HepG2 (cell line): ENCODE measurements around the gene ZNF384. TPM values are rescaled to one million over a fixed set of nuclear protein-coding genes. Genes with fewer than 3 reads are reported as not detected.

ENCODE experiments used
- AHR ChIP-seq: IDR thresholded peaks from 2 replicates; pipeline ENCODE4 v1.6.1; 2018; ENCODE audit warnings: missing genetic modification reagents, missing compliant biosample characterization
- CEBPB ChIP-seq: IDR thresholded peaks from 2 replicates; pipeline ENCODE4 v1.6.1; 2011; ENCODE audit warnings: low read depth, low read length, improper control_type of control experiment, borderline replicate concordance
- GATA4 ChIP-seq: sonication (generic); IDR thresholded peaks from 2 replicates; pipeline ENCODE4 v1.6.1; 2016; ENCODE audit warnings: antibody characterized with exemption, low read depth, borderline replicate concordance
- HOXA5 ChIP-seq: sonication (generic); formaldehyde crosslinking; IDR thresholded peaks from 2 replicates; pipeline ENCODE4 v1.4.0; 2020; ENCODE audit warnings: missing genetic modification reagents
- NFKB2 ChIP-seq: sonication (generic); formaldehyde crosslinking; IDR thresholded peaks from 2 replicates; pipeline ENCODE4 v1.4.0; 2020; ENCODE audit warnings: missing genetic modification reagents, borderline replicate concordance
- SIX1 ChIP-seq: sonication (generic); formaldehyde crosslinking; IDR thresholded peaks from 2 replicates; pipeline ENCODE4 v1.4.0; 2020; ENCODE audit warnings: missing genetic modification reagents, borderline replicate concordance
- STAG1 ChIP-seq: sonication (generic); formaldehyde crosslinking; IDR thresholded peaks from 2 replicates; pipeline ENCODE4 v1.4.0; 2020; ENCODE audit warnings: missing genetic modification reagents
- ZNF124 ChIP-seq: sonication (generic); formaldehyde crosslinking; IDR thresholded peaks from 2 replicates; pipeline ENCODE4 v1.4.0; 2020; ENCODE audit warnings: missing genetic modification reagents
- ZNF337 ChIP-seq: sonication (generic); formaldehyde crosslinking; IDR thresholded peaks from 2 replicates; pipeline ENCODE4 v1.5.1; 2020; ENCODE audit warnings: missing genetic modification reagents, low read depth, mild to moderate bottlenecking, borderline replicate concordance
- ZNF768 ChIP-seq: sonication (generic); formaldehyde crosslinking; IDR thresholded peaks from 2 replicates; pipeline ENCODE4 v1.4.0; 2020; ENCODE audit warnings: missing genetic modification reagents
- ZSCAN20 ChIP-seq: sonication (generic); formaldehyde crosslinking; IDR thresholded peaks from 2 replicates; pipeline ENCODE4 v1.4.0; 2020; ENCODE audit warnings: missing genetic modification reagents, mild to moderate bottlenecking, borderline replicate concordance
- polyA plus RNA-seq, 8 experiments: library from polyadenylated mRNA; depleted of rRNA in 3 of 8; stranded (reverse) in 7 of 8; unstranded in 1 of 8; fragments of >200 nt; fragmentation: Illumina TruSeq in 4 of 8; extraction: Trizol in 4 of 8; gene quantifications; 2 replicates each; pipeline versions ENCODE4 v1.2.1 to v1.2.3, GENCODE V29; 2011 to 2016; ENCODE audit warnings: low read depth in 4 of 8, missing spikeins in 1 of 8, mixed read lengths in 1 of 8; ENCODE audit not compliant: insufficient read depth in 1 of 8
- total RNA-seq, 5 experiments: library from RNA; depleted of rRNA; stranded (reverse); fragments of >200 nt; fragmentation: Illumina TruSeq; extraction: Trizol; gene quantifications; 2 replicates each; pipeline ENCODE4 v1.2.3, GENCODE V29; 2016; ENCODE audit warnings: low read depth in 1 of 5
- TF ChIP-seq, protein P1 (sequence below): sonication (generic); formaldehyde crosslinking; conservative IDR thresholded peaks from 2 replicates; pipeline ENCODE4 v1.8.1; 2023; ENCODE audit warnings: missing genetic modification reagents
- TF ChIP-seq, protein P2 (sequence below): sonication (generic); formaldehyde crosslinking; IDR thresholded peaks from 2 replicates; pipeline ENCODE4 v1.5.0; 2020; ENCODE audit warnings: mild to moderate bottlenecking, missing genetic modification reagents, moderate library complexity
- TF ChIP-seq, protein P3 (sequence below): sonication (generic); formaldehyde crosslinking; IDR thresholded peaks from 2 replicates; pipeline ENCODE4; 2020; ENCODE audit warnings: missing genetic modification reagents, mild to moderate bottlenecking, borderline replicate concordance
- TF ChIP-seq, protein P4 (sequence below): sonication (generic); formaldehyde crosslinking; IDR thresholded peaks from 2 replicates; pipeline ENCODE4 v1.4.0; 2020; ENCODE audit warnings: mild to moderate bottlenecking, missing genetic modification reagents, borderline replicate concordance
- TF ChIP-seq, protein P5 (sequence below): sonication (generic); formaldehyde crosslinking; IDR thresholded peaks from 2 replicates; pipeline ENCODE4 v1.4.0; 2020; ENCODE audit warnings: missing genetic modification reagents, mild to moderate bottlenecking, borderline replicate concordance

Gene ZNF384
- total and polyA plus RNA-seq, 2 of the 13 experiments (the other 11 are each of a cell fraction or from before 2014, with no cell fraction given), result 23.6 to 55.3 TPM

DNA sequence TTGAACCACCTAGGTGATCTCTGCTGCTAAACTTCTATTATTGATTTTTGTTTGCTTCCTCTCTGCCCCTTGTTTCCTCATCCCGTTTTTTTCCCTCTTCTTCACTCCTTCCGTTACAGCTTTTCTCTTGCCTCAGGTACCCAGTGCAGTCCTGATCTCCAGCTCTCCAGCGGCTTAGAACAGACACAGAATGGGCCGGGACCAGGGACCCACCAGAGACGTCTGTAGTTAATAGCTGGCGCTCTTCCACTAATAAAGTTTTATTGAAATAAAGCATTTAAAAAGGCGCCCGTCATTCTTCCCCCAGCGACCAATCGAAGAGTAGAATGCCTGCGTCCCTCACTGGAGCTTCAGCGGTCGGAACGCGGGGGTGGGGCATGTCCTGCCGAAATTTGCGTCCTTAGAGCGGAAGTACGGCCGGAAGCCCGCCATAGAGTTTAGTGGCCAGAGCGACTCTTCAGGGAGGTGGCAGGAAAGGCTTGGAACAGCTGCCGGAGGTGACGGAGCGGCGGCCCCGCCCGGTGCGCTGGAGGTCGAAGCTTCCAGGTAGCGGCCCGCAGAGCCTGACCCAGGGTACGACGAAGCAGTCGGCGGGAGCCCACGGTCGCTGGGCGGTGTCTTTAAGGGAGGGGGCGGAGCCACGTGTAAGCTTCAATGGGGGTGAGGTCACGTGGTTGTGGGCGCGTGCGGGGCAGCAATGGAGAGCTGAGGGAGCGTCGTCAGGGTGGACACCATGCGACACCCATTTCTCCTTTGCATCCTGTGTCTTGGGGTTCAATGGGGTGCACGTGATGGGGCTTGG is 34.6 kb upstream of the ZNF384 start, which contains the start of gene COPS7A (continued):
- TF ChIP-seq, protein P1, sequence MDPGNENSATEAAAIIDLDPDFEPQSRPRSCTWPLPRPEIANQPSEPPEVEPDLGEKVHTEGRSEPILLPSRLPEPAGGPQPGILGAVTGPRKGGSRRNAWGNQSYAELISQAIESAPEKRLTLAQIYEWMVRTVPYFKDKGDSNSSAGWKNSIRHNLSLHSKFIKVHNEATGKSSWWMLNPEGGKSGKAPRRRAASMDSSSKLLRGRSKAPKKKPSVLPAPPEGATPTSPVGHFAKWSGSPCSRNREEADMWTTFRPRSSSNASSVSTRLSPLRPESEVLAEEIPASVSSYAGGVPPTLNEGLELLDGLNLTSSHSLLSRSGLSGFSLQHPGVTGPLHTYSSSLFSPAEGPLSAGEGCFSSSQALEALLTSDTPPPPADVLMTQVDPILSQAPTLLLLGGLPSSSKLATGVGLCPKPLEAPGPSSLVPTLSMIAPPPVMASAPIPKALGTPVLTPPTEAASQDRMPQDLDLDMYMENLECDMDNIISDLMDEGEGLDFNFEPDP (CRISPR knock-in tag), result no peak
- 0 out of 2 replicates have a peak, but pooled peaks have one; percentile 19 for TF ChIP-seq SIX1 (CRISPR knock-in tag)
- TF ChIP-seq HOXA5 (CRISPR knock-in tag), result peak; percentile 88; the same call in 1 of the 2 replicates
- TF ChIP-seq STAG1 (CRISPR knock-in tag), result no peak
- TF ChIP-seq, protein P2, sequence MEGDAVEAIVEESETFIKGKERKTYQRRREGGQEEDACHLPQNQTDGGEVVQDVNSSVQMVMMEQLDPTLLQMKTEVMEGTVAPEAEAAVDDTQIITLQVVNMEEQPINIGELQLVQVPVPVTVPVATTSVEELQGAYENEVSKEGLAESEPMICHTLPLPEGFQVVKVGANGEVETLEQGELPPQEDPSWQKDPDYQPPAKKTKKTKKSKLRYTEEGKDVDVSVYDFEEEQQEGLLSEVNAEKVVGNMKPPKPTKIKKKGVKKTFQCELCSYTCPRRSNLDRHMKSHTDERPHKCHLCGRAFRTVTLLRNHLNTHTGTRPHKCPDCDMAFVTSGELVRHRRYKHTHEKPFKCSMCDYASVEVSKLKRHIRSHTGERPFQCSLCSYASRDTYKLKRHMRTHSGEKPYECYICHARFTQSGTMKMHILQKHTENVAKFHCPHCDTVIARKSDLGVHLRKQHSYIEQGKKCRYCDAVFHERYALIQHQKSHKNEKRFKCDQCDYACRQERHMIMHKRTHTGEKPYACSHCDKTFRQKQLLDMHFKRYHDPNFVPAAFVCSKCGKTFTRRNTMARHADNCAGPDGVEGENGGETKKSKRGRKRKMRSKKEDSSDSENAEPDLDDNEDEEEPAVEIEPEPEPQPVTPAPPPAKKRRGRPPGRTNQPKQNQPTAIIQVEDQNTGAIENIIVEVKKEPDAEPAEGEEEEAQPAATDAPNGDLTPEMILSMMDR (CRISPR knock-in tag), result peak; percentile 66
- TF ChIP-seq, protein P3, sequence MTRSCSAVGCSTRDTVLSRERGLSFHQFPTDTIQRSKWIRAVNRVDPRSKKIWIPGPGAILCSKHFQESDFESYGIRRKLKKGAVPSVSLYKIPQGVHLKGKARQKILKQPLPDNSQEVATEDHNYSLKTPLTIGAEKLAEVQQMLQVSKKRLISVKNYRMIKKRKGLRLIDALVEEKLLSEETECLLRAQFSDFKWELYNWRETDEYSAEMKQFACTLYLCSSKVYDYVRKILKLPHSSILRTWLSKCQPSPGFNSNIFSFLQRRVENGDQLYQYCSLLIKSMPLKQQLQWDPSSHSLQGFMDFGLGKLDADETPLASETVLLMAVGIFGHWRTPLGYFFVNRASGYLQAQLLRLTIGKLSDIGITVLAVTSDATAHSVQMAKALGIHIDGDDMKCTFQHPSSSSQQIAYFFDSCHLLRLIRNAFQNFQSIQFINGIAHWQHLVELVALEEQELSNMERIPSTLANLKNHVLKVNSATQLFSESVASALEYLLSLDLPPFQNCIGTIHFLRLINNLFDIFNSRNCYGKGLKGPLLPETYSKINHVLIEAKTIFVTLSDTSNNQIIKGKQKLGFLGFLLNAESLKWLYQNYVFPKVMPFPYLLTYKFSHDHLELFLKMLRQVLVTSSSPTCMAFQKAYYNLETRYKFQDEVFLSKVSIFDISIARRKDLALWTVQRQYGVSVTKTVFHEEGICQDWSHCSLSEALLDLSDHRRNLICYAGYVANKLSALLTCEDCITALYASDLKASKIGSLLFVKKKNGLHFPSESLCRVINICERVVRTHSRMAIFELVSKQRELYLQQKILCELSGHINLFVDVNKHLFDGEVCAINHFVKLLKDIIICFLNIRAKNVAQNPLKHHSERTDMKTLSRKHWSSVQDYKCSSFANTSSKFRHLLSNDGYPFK (CRISPR knock-in tag), result peak; percentile 92
- peak; percentile 85; the same call in 1 of the 2 replicates for TF ChIP-seq ZNF124 (CRISPR knock-in tag)
- TF ChIP-seq ZNF337, result peak; percentile 69; the same call in 1 of the 2 replicates
- TF ChIP-seq NFKB2 (CRISPR knock-in tag), result peak; percentile 99
- no peak for TF ChIP-seq ZSCAN20
- TF ChIP-seq, protein P4, sequence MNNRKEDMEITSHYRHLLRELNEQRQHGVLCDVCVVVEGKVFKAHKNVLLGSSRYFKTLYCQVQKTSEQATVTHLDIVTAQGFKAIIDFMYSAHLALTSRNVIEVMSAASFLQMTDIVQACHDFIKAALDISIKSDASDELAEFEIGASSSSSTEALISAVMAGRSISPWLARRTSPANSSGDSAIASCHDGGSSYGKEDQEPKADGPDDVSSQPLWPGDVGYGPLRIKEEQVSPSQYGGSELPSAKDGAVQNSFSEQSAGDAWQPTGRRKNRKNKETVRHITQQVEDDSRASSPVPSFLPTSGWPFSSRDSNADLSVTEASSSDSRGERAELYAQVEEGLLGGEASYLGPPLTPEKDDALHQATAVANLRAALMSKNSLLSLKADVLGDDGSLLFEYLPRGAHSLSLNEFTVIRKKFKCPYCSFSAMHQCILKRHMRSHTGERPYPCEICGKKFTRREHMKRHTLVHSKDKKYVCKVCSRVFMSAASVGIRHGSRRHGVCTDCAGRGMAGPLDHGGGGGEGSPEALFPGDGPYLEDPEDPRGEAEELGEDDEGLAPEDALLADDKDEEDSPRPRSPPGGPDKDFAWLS (CRISPR knock-in tag), result no peak
- TF ChIP-seq ZNF768, result no peak; the same call in 1 of the 2 replicates
- TF ChIP-seq CEBPB, result no peak
- TF ChIP-seq GATA4, result 0 out of 2 replicates have a peak, but pooled peaks have one; percentile 48
- 0 out of 2 replicates have a peak, but pooled peaks have one; percentile 68 for TF ChIP-seq AHR
- TF ChIP-seq, protein P5, sequence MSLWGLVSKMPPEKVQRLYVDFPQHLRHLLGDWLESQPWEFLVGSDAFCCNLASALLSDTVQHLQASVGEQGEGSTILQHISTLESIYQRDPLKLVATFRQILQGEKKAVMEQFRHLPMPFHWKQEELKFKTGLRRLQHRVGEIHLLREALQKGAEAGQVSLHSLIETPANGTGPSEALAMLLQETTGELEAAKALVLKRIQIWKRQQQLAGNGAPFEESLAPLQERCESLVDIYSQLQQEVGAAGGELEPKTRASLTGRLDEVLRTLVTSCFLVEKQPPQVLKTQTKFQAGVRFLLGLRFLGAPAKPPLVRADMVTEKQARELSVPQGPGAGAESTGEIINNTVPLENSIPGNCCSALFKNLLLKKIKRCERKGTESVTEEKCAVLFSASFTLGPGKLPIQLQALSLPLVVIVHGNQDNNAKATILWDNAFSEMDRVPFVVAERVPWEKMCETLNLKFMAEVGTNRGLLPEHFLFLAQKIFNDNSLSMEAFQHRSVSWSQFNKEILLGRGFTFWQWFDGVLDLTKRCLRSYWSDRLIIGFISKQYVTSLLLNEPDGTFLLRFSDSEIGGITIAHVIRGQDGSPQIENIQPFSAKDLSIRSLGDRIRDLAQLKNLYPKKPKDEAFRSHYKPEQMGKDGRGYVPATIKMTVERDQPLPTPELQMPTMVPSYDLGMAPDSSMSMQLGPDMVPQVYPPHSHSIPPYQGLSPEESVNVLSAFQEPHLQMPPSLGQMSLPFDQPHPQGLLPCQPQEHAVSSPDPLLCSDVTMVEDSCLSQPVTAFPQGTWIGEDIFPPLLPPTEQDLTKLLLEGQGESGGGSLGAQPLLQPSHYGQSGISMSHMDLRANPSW (CRISPR knock-in tag), result no peak; the same call in 1 of the 2 replicates
